ENCODE measurements around the gene SOCS6. TPM values are rescaled to one million over a fixed set of nuclear protein-coding genes. Genes with fewer than 3 reads are reported as not detected.

Gene SOCS6
- total RNA-seq, 1 donor from 2014 or later: 3.2 TPM

GRCh38 chr18:70289351-70290312 lies 787 bp downstream of the SOCS6 start:
- intact Hi-C loops (cut with micrococcal nuclease): loop anchor here (1.0 kb wide), 1 partner anchor 84 kb away; the partner anchor contains the start of gene RTTN

GRCh38 chr18:70290482-70291294 lies 1.8 kb downstream of the SOCS6 start:
- intact Hi-C loops (cut with micrococcal nuclease): no loop called here

DNA sequence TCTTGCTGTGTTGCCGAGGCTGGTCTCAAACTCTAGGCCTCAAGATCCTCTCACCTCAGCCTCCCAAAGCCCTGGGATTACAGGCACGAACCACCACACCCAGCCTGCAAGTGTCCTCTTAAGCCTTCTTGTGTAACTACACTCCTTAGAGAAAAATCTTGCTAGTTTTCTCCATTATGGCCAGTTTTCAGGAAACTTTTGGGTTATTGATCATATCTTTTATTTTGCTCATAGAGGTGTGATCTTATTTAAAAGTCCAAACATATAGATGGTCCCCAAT lies 2.4 kb downstream of the SOCS6 start:
- intact Hi-C loops (cut with micrococcal nuclease): no loop called here

DNA sequence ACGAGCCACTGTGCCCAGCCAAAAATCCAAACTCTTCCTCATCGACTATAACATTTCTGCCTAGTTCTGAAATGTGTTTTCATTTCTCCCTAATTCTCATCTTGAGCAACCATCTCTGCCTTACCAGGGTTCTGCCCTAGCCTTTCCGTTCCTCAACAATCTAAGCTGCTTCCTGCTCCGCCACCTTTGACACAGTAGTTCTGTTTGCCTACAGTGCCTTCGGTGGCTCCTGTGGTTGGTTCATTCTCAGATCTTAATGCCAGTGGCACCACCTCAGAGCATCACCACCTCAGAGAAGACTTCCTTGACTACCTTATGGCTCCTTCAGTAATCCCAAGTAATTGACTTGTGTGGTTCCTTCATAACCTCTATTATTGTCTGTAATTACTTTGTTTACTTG lies 3.8 kb downstream of the SOCS6 start:
- intact Hi-C loops (cut with micrococcal nuclease): no loop called here

DNA sequence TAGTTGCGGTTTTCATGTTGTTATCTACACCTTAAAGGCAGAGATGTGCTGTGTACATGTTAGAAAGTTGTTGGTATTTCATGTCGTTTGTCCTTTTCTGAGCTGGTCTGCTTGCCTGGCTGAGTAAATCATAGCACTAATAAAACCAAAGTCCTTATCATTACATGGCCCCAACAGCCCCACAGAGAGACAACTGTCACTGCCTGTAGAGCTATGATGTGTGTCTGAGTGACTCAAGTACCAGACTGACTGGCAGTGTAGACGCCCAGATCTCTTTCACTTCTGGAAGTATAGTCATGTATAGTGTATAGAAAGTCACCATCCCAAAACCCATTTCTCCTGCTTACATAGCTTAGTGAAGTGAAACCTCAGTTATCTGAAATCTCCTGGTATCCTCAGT lies 4.3 kb downstream of the SOCS6 start:
- intact Hi-C loops (cut with micrococcal nuclease): no loop called here

GRCh38 chr18:70294471-70295191 lies 5.8 kb downstream of the SOCS6 start:
- intact Hi-C loops (cut with micrococcal nuclease): no loop called here

- intact Hi-C loops (cut with micrococcal nuclease): no loop called here
Measured at GRCh38 chr18:70295192-70296188, 6.6 kb downstream of the SOCS6 start.

- intact Hi-C loops (cut with micrococcal nuclease): no loop called here
Measured at GRCh38 chr18:70296289-70296688, 7.4 kb downstream of the SOCS6 start.

GRCh38 chr18:70296781-70297180 lies 7.9 kb downstream of the SOCS6 start:
- intact Hi-C loops (cut with micrococcal nuclease): no loop called here

- intact Hi-C loops (cut with micrococcal nuclease): no loop called here
Measured at GRCh38 chr18:70299393-70299792, 10.5 kb downstream of the SOCS6 start.

GRCh38 chr18:70301667-70302066 lies 12.8 kb downstream of the SOCS6 start:
- intact Hi-C loops (cut with micrococcal nuclease): no loop called here

DNA sequence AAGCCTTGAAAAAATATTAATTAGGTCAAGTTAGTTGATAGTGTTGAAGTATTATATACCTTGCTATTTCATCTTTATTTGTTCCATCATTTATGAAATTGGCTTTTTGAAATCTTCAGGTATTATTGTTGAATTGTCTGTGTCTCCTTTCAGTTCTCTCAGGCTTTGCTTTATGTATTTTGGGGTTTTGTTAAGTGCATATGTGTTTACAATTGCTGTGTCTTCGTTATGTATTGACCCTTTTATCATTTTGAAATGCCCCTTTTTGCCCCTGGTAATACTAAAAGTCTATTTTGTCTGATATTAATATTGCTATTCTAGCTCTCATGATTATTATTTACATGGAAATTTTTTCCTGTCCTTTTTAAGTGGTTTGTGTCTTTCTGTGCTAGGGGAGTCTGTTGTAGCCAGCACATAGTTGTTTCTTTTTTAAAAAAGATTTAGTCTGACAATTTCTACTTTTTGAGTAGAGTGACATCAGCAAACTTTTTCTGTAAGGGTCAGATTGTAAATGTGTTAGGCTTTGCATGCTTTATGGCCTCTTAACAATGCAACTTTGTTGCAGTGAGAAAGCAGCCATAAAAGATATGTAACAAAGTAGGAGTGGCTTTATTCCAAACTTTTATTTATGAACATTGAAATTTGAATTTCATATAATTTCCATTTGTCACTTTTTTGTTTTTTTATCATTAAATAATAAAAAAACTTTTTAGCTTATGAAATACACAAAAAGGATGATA lies 19.9 kb downstream of the SOCS6 start:
- intact Hi-C loops (cut with micrococcal nuclease): no loop called here

- intact Hi-C loops (cut with micrococcal nuclease): no loop called here
Measured at GRCh38 chr18:70310560-70311320, 21.9 kb downstream of the SOCS6 start.

DNA sequence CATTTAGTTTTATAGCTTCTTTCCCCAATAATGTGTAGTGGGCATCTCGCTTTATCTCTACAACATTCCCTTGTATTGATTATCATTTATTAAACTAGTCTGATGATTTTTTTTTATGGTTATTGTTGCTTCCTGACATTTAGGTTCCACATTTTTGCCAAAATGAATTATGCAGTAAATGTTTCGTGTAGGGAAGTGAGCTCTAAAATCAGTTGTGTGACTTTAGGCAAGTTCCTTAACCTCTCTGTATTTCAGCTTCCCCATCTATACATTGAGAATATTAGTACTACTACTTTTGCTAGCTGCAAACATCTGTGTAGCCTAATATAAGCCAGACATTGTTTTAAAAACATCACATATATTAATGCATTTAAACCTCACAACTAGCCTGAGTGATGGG lies 22.9 kb downstream of the SOCS6 start:
- intact Hi-C loops (cut with micrococcal nuclease): no loop called here

DNA sequence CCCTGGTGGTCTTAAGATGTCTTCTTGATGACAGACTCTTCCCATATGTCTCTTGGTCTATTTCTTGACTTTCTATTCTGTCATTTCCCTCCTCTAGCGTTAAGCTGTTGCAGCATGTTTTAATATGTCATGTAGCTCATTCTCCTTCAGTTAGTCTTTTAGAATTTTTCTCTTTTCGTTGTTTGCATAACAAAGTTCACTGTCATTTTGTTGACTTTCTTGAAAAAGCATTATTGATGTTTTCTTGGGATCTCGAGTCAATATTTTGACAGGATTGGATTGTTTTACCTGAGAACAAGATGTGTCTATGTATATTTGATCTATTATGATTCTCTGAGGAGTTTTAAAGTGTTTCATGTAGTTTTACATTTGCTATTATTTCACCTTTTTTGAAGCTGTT lies 24.8 kb downstream of the SOCS6 start:
- intact Hi-C loops (cut with micrococcal nuclease): no loop called here

GRCh38 chr18:70314151-70314782 lies 25.4 kb downstream of the SOCS6 start:
- intact Hi-C loops (cut with micrococcal nuclease): no loop called here

DNA sequence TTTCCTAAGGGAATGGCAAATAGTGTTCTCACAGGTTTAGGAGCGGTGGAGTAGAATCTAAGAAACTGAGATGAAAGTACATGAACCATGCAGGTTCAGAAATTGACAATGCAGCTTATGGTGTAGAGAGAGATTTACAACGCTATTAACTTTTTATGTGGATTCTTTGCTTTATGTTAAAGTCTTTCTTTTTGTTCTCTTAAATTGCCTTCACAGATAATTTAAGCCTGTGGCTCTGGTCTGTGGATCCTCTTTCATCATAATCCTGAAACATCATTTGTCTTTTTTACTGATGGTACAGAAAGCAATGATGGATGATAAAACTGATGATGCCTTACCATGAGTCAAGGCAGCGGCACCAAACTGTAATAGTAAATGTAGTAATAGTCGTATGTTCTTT lies 30.3 kb downstream of the SOCS6 start:
- intact Hi-C loops (cut with micrococcal nuclease): no loop called here

DNA sequence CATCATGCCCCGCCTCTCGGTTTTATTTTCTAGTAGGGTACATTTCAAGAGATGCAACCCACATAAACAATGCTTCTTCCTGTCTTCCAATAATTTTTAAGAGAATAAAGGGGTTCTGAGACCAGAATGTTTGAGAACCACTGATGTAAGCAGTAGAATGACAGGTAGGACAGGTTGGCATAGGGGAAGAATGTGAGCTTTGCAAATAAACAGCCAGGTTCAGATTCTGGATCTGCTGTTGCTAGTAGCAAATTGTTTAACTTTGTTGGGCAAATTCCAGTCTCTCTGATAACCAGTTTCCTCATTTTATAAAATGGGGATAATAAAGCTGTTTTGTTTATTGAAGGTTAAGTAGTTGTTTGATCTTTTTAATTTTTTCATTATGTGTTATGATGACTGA lies 32.8 kb downstream of the SOCS6 start:
- intact Hi-C loops (cut with micrococcal nuclease): no loop called here

DNA sequence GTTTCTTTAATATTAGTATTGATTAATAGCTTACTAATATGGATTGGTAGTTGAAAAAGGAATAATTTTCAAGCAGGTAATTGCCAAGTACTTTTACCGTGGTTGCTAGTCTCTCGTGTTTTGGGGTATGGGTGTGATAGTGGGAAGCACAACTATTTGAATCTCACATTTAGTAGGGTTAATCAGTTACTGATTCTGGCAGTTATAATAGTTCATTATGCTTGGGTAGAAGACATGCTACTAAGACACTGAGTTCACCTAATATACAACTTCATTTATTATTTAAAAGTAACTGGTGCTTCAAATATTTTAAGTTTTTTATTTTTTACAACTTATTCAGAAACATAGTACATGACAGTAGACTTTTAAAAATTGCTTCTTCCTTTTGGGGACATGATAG lies 33.5 kb downstream of the SOCS6 start:
- intact Hi-C loops (cut with micrococcal nuclease): no loop called here

All from T-helper 2 cell treated with Interferon-gamma antibody and Interleukin-4, amounts not matched to agents 100 ng/mL and 5 ng/mL, for 36 hours (primary cell).